Tibial nerve (tissue), 4 donors: ENCODE measurements around the gene ZNRF3.

Source experiments
- CTCF ChIP-seq, 5 experiments: fragments of 200-600 bp in 3 of 5; fragments of 450-650 bp in 2 of 5; sonication (generic) in 3 of 5; IDR thresholded peaks; one replicate each; pipeline ENCODE4 v1.5.1; 2016 to 2019; ENCODE audit warnings: antibody characterized with exemption in 5 of 5, mild to moderate bottlenecking in 3 of 5, moderate library complexity in 2 of 5
- EP300 ChIP-seq, 2 donors: sonication (generic); formaldehyde crosslinking; IDR thresholded peaks; one replicate each; pipeline ENCODE4 v1.6.1; 2017; ENCODE audit warnings: antibody characterized with exemption in 2 of 2, mild to moderate bottlenecking in 1 of 2

- TF ChIP-seq CTCF (IDR thresholded peaks at IDR 0.05) (no peak), EP300 (IDR thresholded peaks at IDR 0.05) (no peak)
Observed at GRCh38 chr22:28917747-28918549, 34.6 kb downstream of the ZNRF3 start.
